Fibroblast of the aortic adventitia (primary cell): Measurements from ENCODE around the gene RNF125. TPM values are rescaled to one million over a fixed set of nuclear protein-coding genes. Genes with fewer than 3 reads are reported as not detected.

ENCODE experiments used
- DNase-seq: peaks from one replicate; pipeline ENCODE4 v3.0.0-alpha.2; 2010; ENCODE audit warnings: low read depth
- H3K4me3 ChIP-seq: 2 replicates; pipeline ENCODE4 v1.5.1; 2011; ENCODE audit warnings: low read depth, mild to moderate bottlenecking, control low read depth, low read length, moderate library complexity
- CTCF ChIP-seq: IDR thresholded peaks from 2 replicates; pipeline ENCODE4 v1.5.1; 2011; ENCODE audit warnings: mild to moderate bottlenecking, low read length, control low read depth, inconsistent platforms; ENCODE audit not compliant: insufficient read depth
- total RNA-seq: library from RNA; depleted of rRNA; stranded (reverse); fragments of >200 nt; gene quantifications from 2 replicates; pipeline ENCODE4 v1.2.3, GENCODE V29; 2012; ENCODE audit warnings: low replicate concordance

Gene RNF125
- total RNA-seq, 1 donor, result 1.6 TPM

DNA sequence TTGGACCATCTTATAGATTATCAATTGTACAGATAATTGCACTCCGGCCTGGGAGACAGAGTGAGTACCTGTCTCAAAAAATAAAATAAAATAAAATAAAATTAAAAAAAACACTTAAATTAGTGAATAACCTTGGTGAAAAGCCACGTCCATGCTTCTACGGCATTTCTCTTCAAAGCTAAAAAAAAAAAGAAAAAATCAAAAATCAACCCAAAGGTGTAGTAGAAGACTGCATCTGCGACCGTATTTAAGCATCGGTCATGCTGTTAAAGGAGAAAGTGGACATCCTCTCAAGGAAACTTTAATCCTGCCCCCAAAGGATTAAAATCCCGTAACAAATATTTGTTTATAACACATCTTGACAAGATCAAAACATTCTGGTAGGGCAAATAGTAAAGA is 72.7 kb downstream of the RNF125 start:
- no peak for DNase-seq
- no peak for TF ChIP-seq CTCF
- H3K4me3 ChIP-seq, result peak overlapping the region; percentile 68

DNA sequence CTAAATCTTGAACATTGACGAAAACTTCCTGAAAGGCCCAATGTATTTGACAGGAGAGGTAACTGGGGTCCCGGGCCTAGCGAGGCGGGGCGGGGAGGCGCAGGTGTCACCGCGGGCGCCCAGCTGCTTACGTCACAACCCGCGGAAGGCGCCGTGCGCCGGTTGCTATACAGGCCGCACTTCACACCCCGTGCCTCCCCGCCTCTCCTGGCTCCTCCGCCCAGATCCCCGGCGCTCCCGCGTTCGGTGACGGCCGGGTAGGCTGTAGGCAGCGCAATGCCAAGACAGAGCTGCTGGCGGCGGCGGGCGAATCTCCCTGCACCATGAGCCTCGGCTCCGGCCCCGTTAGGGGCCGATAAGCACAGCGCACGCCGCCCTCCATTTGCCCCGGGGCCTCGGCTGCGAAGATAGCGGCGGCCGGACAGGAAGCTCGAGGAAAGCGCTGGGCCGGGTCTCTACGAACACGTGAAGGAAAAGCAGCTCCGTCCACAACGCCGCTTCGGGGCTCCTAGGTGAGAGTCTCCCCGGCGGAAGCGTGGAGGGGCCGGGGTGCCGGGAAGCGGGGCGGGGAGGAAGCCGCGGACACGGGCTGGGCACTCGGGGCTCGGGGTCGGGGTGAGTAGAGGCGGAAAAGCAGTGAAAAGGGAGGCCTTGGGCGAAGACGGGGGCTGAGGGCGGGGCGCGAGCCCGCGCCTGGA is 73.2 kb downstream of the RNF125 start, which contains the start of gene RNF138:
RNF138 (plus strand) TSS at position 151 of the 698 bp plus-strand sequence. CDS start 903 bp downstream, outside the sequence.
- DNase-seq, result peak; percentile 75

GRCh38 chr18:32092422-32093101 is 73.9 kb downstream of the RNF125 start:
- peak; percentile 93 for DNase-seq
- no peak for TF ChIP-seq CTCF

More for the DNA sequence above, 73.2 kb downstream of the RNF125 start, which contains the start of gene RNF138:
- TF ChIP-seq CTCF, result no peak
- H3K4me3 ChIP-seq, result peak within 1 kb of the TSS; percentile 93

DNA sequence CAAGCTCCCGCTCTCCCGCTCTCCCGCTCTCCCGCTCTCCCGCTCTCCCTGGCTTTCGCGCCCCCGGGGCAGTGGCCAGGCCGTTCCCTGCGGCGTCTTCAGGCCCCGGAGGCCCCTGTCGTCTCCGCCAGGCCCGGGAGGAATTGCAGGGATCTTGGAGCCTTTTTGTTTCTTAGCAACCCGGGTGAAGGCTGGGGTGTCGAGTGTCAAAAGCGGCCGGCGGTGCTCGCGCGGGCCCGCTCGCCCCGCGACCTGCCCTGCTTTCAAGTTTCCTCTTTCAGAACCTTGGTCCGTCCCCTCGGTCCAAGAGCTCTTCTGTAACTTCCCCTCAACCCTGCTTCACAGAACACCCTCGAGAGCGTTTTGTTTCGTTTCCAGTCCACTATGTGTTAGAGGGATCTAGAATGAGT is 74.5 kb downstream of the RNF125 start:
- H3K4me3 ChIP-seq, result peak overlapping the region; percentile 93
- DNase-seq, result peak; percentile 63
- no peak for TF ChIP-seq CTCF

More at GRCh38 chr18:32092422-32093101, 73.9 kb downstream of the RNF125 start:
- peak overlapping the region; percentile 93 for H3K4me3 ChIP-seq

DNA sequence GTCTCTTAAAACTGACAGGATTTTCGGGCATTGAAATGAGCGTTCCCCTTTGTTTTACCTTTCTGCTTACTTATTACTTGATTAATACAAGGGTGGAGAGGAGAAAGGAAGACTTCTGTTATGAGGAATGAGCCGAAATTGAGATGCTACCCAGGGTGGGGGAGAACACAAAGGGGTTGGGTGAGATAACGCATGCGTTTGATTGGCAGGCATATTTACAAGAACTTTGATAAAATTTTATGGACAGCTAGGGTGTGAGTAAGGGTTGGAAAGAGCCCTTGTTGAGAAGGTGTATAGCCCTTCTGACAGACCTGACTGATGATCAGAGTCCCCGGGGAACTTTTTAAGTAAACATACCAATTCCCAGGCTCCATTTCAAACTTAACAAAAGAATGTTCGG is 74.9 kb downstream of the RNF125 start:
- TF ChIP-seq CTCF, result no peak
- peak overlapping the region; percentile 93 for H3K4me3 ChIP-seq
- peak; percentile 21 for DNase-seq

- no peak overlapping the region for H3K4me3 ChIP-seq
- TF ChIP-seq CTCF, result no peak
- no peak for DNase-seq
These were observed 76.7 kb downstream of the RNF125 start for GRCh38 chr18:32095192-32095899.
